Suprapubic skin (tissue), 3 donors: Measurements from ENCODE around the gene FKBP4.

ENCODE experiments used
- EP300 ChIP-seq: sonication (generic); formaldehyde crosslinking; IDR thresholded peaks from one replicate; pipeline ENCODE4 v1.6.1; 2017; ENCODE audit warnings: antibody characterized with exemption
- POLR2A ChIP-seq, 2 donors: fragments of 450-650 bp; IDR thresholded peaks; one replicate each; pipeline ENCODE4 v1.6.1; 2017; ENCODE audit warnings: antibody characterized with exemption in 2 of 2, mild to moderate bottlenecking in 2 of 2, moderate library complexity in 2 of 2
- TF ChIP-seq, protein P1 (sequence below), 2 donors: fragments of 200-600 bp in 1 of 2; fragments of 450-650 bp in 1 of 2; sonication (generic) in 1 of 2; IDR thresholded peaks; one replicate each; pipeline ENCODE4 v1.5.1; 2016 to 2019; ENCODE audit warnings: antibody characterized with exemption in 2 of 2, mild to moderate bottlenecking in 1 of 2, moderate library complexity in 1 of 2

GRCh38 chr12:2792671-2793500, 1.9 kb upstream of the FKBP4 start:
- TF ChIP-seq, protein P1, sequence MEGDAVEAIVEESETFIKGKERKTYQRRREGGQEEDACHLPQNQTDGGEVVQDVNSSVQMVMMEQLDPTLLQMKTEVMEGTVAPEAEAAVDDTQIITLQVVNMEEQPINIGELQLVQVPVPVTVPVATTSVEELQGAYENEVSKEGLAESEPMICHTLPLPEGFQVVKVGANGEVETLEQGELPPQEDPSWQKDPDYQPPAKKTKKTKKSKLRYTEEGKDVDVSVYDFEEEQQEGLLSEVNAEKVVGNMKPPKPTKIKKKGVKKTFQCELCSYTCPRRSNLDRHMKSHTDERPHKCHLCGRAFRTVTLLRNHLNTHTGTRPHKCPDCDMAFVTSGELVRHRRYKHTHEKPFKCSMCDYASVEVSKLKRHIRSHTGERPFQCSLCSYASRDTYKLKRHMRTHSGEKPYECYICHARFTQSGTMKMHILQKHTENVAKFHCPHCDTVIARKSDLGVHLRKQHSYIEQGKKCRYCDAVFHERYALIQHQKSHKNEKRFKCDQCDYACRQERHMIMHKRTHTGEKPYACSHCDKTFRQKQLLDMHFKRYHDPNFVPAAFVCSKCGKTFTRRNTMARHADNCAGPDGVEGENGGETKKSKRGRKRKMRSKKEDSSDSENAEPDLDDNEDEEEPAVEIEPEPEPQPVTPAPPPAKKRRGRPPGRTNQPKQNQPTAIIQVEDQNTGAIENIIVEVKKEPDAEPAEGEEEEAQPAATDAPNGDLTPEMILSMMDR (IDR thresholded peaks at IDR 0.05): no peak
- TF ChIP-seq POLR2A (IDR thresholded peaks at IDR 0.05) (no peak), EP300 (no peak)
